Ovary (tissue), 9 donors: Measurements from ENCODE around the gene EYA3. TPM values are rescaled to one million over a fixed set of nuclear protein-coding genes. Genes with fewer than 3 reads are reported as not detected.

Source experiments
- DNase-seq, 5 donors: peaks; one replicate each; pipeline ENCODE4 v3.0.0-alpha.2; 2019 to 2020
- H3K27ac ChIP-seq, 2 donors: fragments of 200-600 bp; one replicate each; pipeline versions ENCODE4 v1.5.1 to v1.8.0; 2019 to 2022
- H3K27me3 ChIP-seq: fragments of 200-600 bp; one replicate; pipeline ENCODE4 v1.8.0; 2022
- H3K36me3 ChIP-seq: fragments of 200-600 bp; sonication (generic); one replicate; pipeline ENCODE4 v1.5.1; 2019
- H3K4me1 ChIP-seq: one replicate; pipeline ENCODE4 v1.8.1; 2013; ENCODE audit warnings: mild to moderate bottlenecking, moderate library complexity; ENCODE audit not compliant: insufficient read depth
- H3K4me3 ChIP-seq: fragments of 200-600 bp; sonication (generic); one replicate; pipeline ENCODE4 v1.5.1; 2017
- H3K9me3 ChIP-seq, 2 donors: fragments of 200-600 bp in 1 of 2; sonication (generic) in 1 of 2; one replicate each; pipeline versions ENCODE4 v1.5.1 to v1.8.1; 2013 to 2019; ENCODE audit warnings: mild to moderate bottlenecking in 1 of 2, moderate library complexity in 1 of 2
- CTCF ChIP-seq, 3 donors: fragments of 450-650 bp in 2 of 3; fragments of 200-600 bp in 1 of 3; IDR thresholded peaks; one replicate each; pipeline versions ENCODE4 v1.5.1 to v1.8.0; 2016 to 2022; ENCODE audit warnings: antibody characterized with exemption in 3 of 3, mild to moderate bottlenecking in 1 of 3
- EP300 ChIP-seq: sonication (generic); formaldehyde crosslinking; IDR thresholded peaks from one replicate; pipeline ENCODE4 v1.6.1; 2017; ENCODE audit warnings: antibody characterized with exemption
- POLR2A ChIP-seq: fragments of 450-650 bp; IDR thresholded peaks from one replicate; pipeline ENCODE4 v1.6.1; 2017; ENCODE audit warnings: antibody characterized with exemption, mild to moderate bottlenecking, moderate library complexity
- WGBS, 3 donors: extraction: QIAGEN DNeasy Blood & Tissue Kit in 1 of 3; methylation state at CpG; one replicate each; pipeline versions ENCODE4 v1.1.5 to v1.1.7; 2013 to 2017; 5-methylcytosine and 5-hydroxymethylcytosine counted together
- intact Hi-C, 4 donors: fragments of 100-400 bp; cut with DNase I; formaldehyde crosslinking; loops; one replicate each; pipeline versions ENCODE4 v1.11.0 to v1.15.1; 2022 to 2023
- polyA plus RNA-seq, 2 donors: library from polyadenylated mRNA; stranded (reverse); fragments of 200-250 nt in 1 of 2; fragments of 350-450 nt in 1 of 2; fragmentation: Illumina TruSeq in 1 of 2; extraction: RNeasy Lipid Tissue Mini Kit (QIAGEN cat#74804) in 1 of 2; gene quantifications; one replicate each; pipeline ENCODE4 v1.2.3, GENCODE V29; 2013 to 2014
- total RNA-seq, 7 donors: library from RNA; depleted of rRNA in 2 of 7; stranded (reverse); fragments of >200 nt in 2 of 7; fragmentation: NEBNext Ultra II Directional in 3 of 7; extraction: Animal tissue kit (Norgen Biotek cat#: 25700) in 3 of 7; gene quantifications; one replicate each; pipeline versions ENCODE4 v1.1.0 to v1.2.4, GENCODE V29; 2016 to 2023
- donor health status: DM: no; HTN: no; CAD: no; lungs with moderate emphysema.
- donor health status: DM: no; HTN: no; CAD: no.
- donor health status: Bipolar disorder and iron deficiency.
- donor health status: DM: yes; HTN: yes; CAD: no.
- donor health status: DM: no; HTN: no; CAD: no.
- donor health status: DM: yes; HTN: yes; CAD: no.

The EYA3 gene
- total and polyA plus RNA-seq, 9 donors, result 5.4 to 25.7 (median 14.6) TPM

DNA sequence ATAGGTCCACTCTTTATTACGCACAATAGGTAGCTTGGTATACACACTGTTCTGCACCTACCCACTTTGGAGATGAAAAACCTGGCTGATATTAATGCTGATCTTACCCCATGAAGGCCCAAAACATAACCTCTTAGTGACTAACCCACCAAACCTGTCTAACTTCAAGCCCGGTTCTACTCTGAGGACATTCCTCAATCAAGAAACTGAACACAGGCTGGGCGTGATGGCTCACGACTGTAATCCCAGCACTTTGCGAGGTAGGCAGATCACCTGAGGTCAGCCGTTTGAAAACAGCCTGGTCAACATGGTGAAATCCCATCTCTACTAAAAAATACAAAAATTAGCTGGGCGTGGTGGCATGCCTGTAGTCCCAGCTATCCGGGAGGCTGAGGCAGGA lies 50.5 kb downstream of the EYA3 start:
- Histone ChIP-seq H3K27ac (no peak overlapping the region), H3K4me1 (no peaks in the 10 kb centered on the region), H3K4me3 (no peak overlapping the region), H3K27me3 (no peaks in the 10 kb centered on the region), H3K36me3 (no peaks in the 10 kb centered on the region), H3K9me3 (no peaks in the 10 kb centered on the region)
- WGBS, 3 donors, result 95 to 96% (median 95%) methylated on average over 8 of the region's 8 CpGs
- no peak for DNase-seq
- intact Hi-C loops, result no loop called here
- no peak for TF ChIP-seq CTCF (IDR thresholded peaks at IDR 0.05)

GRCh38 chr1:28037206-28037605 lies 51.2 kb downstream of the EYA3 start:
- H3K27me3 ChIP-seq, result no peaks in the 10 kb centered on the region
- H3K4me3 ChIP-seq, result no peak overlapping the region
- H3K27ac ChIP-seq, result no peak overlapping the region
- no peaks in the 10 kb centered on the region for H3K9me3 ChIP-seq
- intact Hi-C loops, result no loop called here
- TF ChIP-seq CTCF (IDR thresholded peaks at IDR 0.05) (no peak), POLR2A (no peak), EP300 (no peak)
- no peak for DNase-seq
- no peaks in the 10 kb centered on the region for H3K4me1 ChIP-seq
- no peaks in the 10 kb centered on the region for H3K36me3 ChIP-seq

GRCh38 chr1:28036431-28036830 lies 52.0 kb downstream of the EYA3 start:
- no peak overlapping the region for H3K4me3 ChIP-seq
- H3K4me1 ChIP-seq, result no peaks in the 10 kb centered on the region
- WGBS, 3 donors, result 94 to 96% (median 96%) methylated on average over 2 of the region's 2 CpGs
- no peak for DNase-seq
- H3K36me3 ChIP-seq, result no peaks in the 10 kb centered on the region
- H3K27me3 ChIP-seq, result no peaks in the 10 kb centered on the region
- no peaks in the 10 kb centered on the region for H3K9me3 ChIP-seq
- intact Hi-C loops, result no loop called here
- no peak overlapping the region for H3K27ac ChIP-seq
- TF ChIP-seq EP300, result no peak
- TF ChIP-seq POLR2A, result no peak
- no peak for TF ChIP-seq CTCF (IDR thresholded peaks at IDR 0.05)

DNA sequence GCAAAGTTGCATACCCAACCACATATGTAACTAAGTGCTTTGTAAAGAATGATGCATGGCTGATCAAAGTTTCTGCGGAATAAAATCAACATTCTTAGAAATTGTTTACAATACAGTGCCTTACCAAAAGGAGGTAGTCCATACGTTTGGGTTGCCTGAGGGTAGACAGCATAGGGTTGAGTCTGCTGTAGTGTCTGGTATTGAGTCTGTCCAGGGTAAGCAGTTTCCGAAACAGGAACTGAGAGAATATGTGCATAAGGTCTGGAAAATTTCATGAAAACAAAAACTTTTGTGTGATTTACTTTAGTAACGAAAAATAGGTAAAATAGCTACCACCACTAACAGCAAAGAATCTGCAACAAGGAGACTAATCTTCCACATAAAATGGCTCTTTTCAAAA lies 53.0 kb downstream of the EYA3 start:
- 89 to 93% (median 89%) methylated on average over 4 of the region's 4 CpGs for WGBS, 3 donors
- no peak overlapping the region for H3K4me3 ChIP-seq
- TF ChIP-seq CTCF (IDR thresholded peaks at IDR 0.05), result no peak
- no peak for TF ChIP-seq POLR2A
- TF ChIP-seq EP300, result no peak
- DNase-seq, result no peak
- no peaks in the 10 kb centered on the region for H3K9me3 ChIP-seq
- H3K4me1 ChIP-seq, result no peaks in the 10 kb centered on the region
- H3K36me3 ChIP-seq, result no peaks in the 10 kb centered on the region
- H3K27ac ChIP-seq, result no peak overlapping the region
- no peaks in the 10 kb centered on the region for H3K27me3 ChIP-seq
- intact Hi-C loops, result no loop called here

DNA sequence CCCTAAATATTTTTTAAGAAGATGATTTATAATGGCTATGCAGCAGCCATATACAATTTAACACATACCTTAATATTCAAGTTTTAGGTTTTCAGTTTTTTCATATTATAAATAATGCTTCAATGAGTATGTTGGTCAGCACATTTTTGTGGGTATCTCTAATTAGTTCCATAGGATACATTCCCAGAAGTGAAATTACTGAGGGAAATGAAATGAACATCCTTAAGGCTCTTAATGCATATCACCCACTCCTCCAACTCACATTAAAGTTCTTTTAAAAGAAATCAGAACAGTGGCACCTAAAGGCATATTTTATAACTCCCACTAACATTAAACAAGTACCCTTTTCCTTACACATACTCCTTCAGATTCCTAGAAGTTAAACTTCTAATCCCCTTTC lies 56.1 kb downstream of the EYA3 start:
- peaks cover 1% of the 10 kb centered on the region for H3K4me1 ChIP-seq
- no peak for TF ChIP-seq POLR2A
- TF ChIP-seq EP300, result no peak
- no peak for TF ChIP-seq CTCF (IDR thresholded peaks at IDR 0.05)
- intact Hi-C loops, result no loop called here
- H3K27ac ChIP-seq, result no peak overlapping the region
- H3K36me3 ChIP-seq, result no peaks in the 10 kb centered on the region
- no peaks in the 10 kb centered on the region for H3K9me3 ChIP-seq
- H3K4me3 ChIP-seq, result no peak overlapping the region
- no peak for DNase-seq
- no peaks in the 10 kb centered on the region for H3K27me3 ChIP-seq
